Neural cell (in vitro differentiated cells): ENCODE data around the gene LAIR1. TPM values are rescaled to one million over a fixed set of nuclear protein-coding genes. Genes with fewer than 3 reads are reported as not detected.

Experiments
- H2AFZ ChIP-seq: fragments of 200-600, 300-800 bp; sonication (generic), shearing (Covaris generic); 2 replicates; pipeline ENCODE4 v1.6.0; 2014; ENCODE audit warnings: low read depth, mild to moderate bottlenecking, antibody characterized with exemption, low read length, moderate library complexity
- H3F3A ChIP-seq: fragments of 200-600 bp; shearing (Covaris generic); 2 replicates; pipeline ENCODE4 v1.6.1; 2016; ENCODE audit warnings: mild to moderate bottlenecking, moderate library complexity, mixed read lengths, antibody characterized with exemption, low read length; ENCODE audit not compliant: insufficient read depth, poor library complexity, severe bottlenecking
- H3K27ac ChIP-seq: fragments of 200-600, 300-800 bp; sonication (generic), shearing (Covaris generic); 2 replicates; pipeline ENCODE4 v1.5.1; 2014; ENCODE audit warnings: mild to moderate bottlenecking, low read length, moderate library complexity
- H3K27me3 ChIP-seq: fragments of 300-800, 200-600 bp; sonication (generic), shearing (Covaris generic); 2 replicates; pipeline ENCODE4 v1.6.0; 2014; ENCODE audit warnings: mild to moderate bottlenecking, low read depth, low read length, moderate library complexity; ENCODE audit not compliant: insufficient read depth
- H3K36me3 ChIP-seq: fragments of 300-800, 200-600 bp; sonication (generic), shearing (Covaris generic); 2 replicates; pipeline ENCODE4 v1.5.1; 2014; ENCODE audit warnings: mild to moderate bottlenecking, antibody characterized with exemption, low read length, moderate library complexity; ENCODE audit not compliant: insufficient read depth
- H3K4me2 ChIP-seq: fragments of 300-800, 200-600 bp; sonication (generic), shearing (Covaris generic); 2 replicates; pipeline ENCODE4 v1.6.0; 2014; ENCODE audit warnings: mild to moderate bottlenecking, low read length
- H3K4me3 ChIP-seq: fragments of 300-800, 200-600 bp; sonication (generic), shearing (Covaris generic); 2 replicates; pipeline ENCODE4 v1.5.1; 2014; ENCODE audit warnings: mild to moderate bottlenecking, low read length, moderate library complexity
- H3K79me2 ChIP-seq: fragments of 200-600 bp; shearing (Covaris generic); replicated peaks from 2 replicates; pipeline ENCODE4 v1.6.0; 2014; ENCODE audit warnings: mild to moderate bottlenecking, low read length, moderate library complexity; ENCODE audit not compliant: insufficient read depth
- H3K9ac ChIP-seq: fragments of 300-800, 200-600 bp; sonication (generic), shearing (Covaris generic); 2 replicates; pipeline ENCODE4 v1.6.1; 2016; ENCODE audit warnings: mild to moderate bottlenecking, low read length, mixed read lengths
- H3K9me2 ChIP-seq: fragments of 200-600 bp; shearing (Covaris generic); 2 replicates; pipeline ENCODE4 v1.6.1; 2016; ENCODE audit warnings: mild to moderate bottlenecking, low read length, mixed read lengths; ENCODE audit not compliant: insufficient read depth
- H3K9me3 ChIP-seq: fragments of 200-600, 300-800 bp; sonication (generic), shearing (Covaris generic); 2 replicates; pipeline ENCODE4 v1.6.1; 2016; ENCODE audit warnings: mild to moderate bottlenecking, mixed run types, low read length, moderate library complexity, mixed read lengths
- H4K20me1 ChIP-seq: fragments of 200-600 bp; shearing (Covaris generic); 2 replicates; pipeline ENCODE4 v1.6.1; 2016; ENCODE audit warnings: mild to moderate bottlenecking, mixed run types; ENCODE audit not compliant: insufficient read depth
- CTCF ChIP-seq: fragments of 450-650 bp; IDR thresholded peaks from 2 replicates; pipeline ENCODE4 v1.5.1; 2014; ENCODE audit warnings: antibody characterized with exemption, mild to moderate bottlenecking, moderate library complexity; ENCODE audit not compliant: poor library complexity, severe bottlenecking
- EP300 ChIP-seq: fragments of 450-650 bp; conservative IDR thresholded peaks from 2 replicates; pipeline ENCODE4 v1.6.1; 2014; ENCODE audit warnings: antibody characterized with exemption, mild to moderate bottlenecking, moderate library complexity; ENCODE audit not compliant: poor library complexity, severe bottlenecking
- EZH2 ChIP-seq: fragments of 200-600, 300-800 bp; shearing (Covaris generic), sonication (generic); IDR thresholded peaks from 2 replicates; pipeline ENCODE4 v1.6.1; 2014; ENCODE audit warnings: antibody characterized with exemption, low read length, borderline replicate concordance, mild to moderate bottlenecking; ENCODE audit not compliant: insufficient read depth, poor library complexity, severe bottlenecking
- MXI1 ChIP-seq: fragments of 450-650 bp; conservative IDR thresholded peaks from 2 replicates; pipeline ENCODE4 v1.6.1; 2014; ENCODE audit warnings: antibody characterized with exemption, mild to moderate bottlenecking; ENCODE audit not compliant: poor library complexity, severe bottlenecking
- RAD21 ChIP-seq: fragments of 450-650 bp; conservative IDR thresholded peaks from 2 replicates; pipeline ENCODE4 v1.6.1; 2014; ENCODE audit warnings: antibody characterized with exemption, mild to moderate bottlenecking, moderate library complexity
- REST ChIP-seq: IDR thresholded peaks from 2 replicates; pipeline ENCODE4 v1.6.1; 2012; ENCODE audit warnings: borderline replicate concordance
- SMC3 ChIP-seq: fragments of 450-650 bp; conservative IDR thresholded peaks from 2 replicates; pipeline ENCODE4 v1.6.1; 2014; ENCODE audit warnings: antibody characterized with exemption, mild to moderate bottlenecking, moderate library complexity; ENCODE audit not compliant: poor library complexity
- TAF1 ChIP-seq: IDR thresholded peaks from 2 replicates; pipeline ENCODE4 v1.6.1; 2012; ENCODE audit warnings: low read depth
- polyA plus RNA-seq: library from polyadenylated mRNA; depleted of rRNA; stranded (reverse); fragments of >200 nt; gene quantifications from 2 replicates; pipeline ENCODE4 v1.2.3, GENCODE V29; 2014

LAIR1 gene
- polyA plus RNA-seq, 1 donor from 2014 or later: not detected

- TF ChIP-seq RAD21 (no peak), EP300 (no peak), MXI1 (no peak), EZH2 (no peak), REST (no peak), TAF1 (no peak), CTCF (no peak)
- H3K27ac ChIP-seq: no peak overlapping the region
These were observed 43.0 kb upstream of the LAIR1 start for GRCh38 chr19:54407780-54408179.

GRCh38 chr19:54405628-54406027 lies 40.9 kb upstream of the LAIR1 start:
- no peak overlapping the region for H2AFZ ChIP-seq
- no peaks in the 10 kb centered on the region for H3K9me3 ChIP-seq
- no peaks in the 10 kb centered on the region for H3K79me2 ChIP-seq
- H3F3A ChIP-seq: no peaks in the 10 kb centered on the region
- no peak overlapping the region for H3K4me3 ChIP-seq
- H3K36me3 ChIP-seq: no peaks in the 10 kb centered on the region
- TF ChIP-seq EP300 (no peak), SMC3 (no peak), RAD21 (no peak), CTCF (no peak), TAF1 (no peak)
- no peaks in the 10 kb centered on the region for H4K20me1 ChIP-seq
- H3K27me3 ChIP-seq: no peaks in the 10 kb centered on the region
- no peak overlapping the region for H3K27ac ChIP-seq
- no peaks in the 10 kb centered on the region for H3K9me2 ChIP-seq
- no peak overlapping the region for H3K4me2 ChIP-seq
- no peak overlapping the region for H3K9ac ChIP-seq

More at GRCh38 chr19:54407780-54408179, 43.0 kb upstream of the LAIR1 start:
- no peaks in the 10 kb centered on the region for H3K9me2 ChIP-seq
- no peak overlapping the region for H3K4me3 ChIP-seq
- no peak overlapping the region for H3K4me2 ChIP-seq
- H3F3A ChIP-seq: no peaks in the 10 kb centered on the region
- no peaks in the 10 kb centered on the region for H3K27me3 ChIP-seq
- H3K79me2 ChIP-seq: no peaks in the 10 kb centered on the region
- H2AFZ ChIP-seq: no peak overlapping the region
- no peaks in the 10 kb centered on the region for H4K20me1 ChIP-seq
- no peaks in the 10 kb centered on the region for H3K36me3 ChIP-seq
- no peaks in the 10 kb centered on the region for H3K9me3 ChIP-seq
- H3K9ac ChIP-seq: no peak overlapping the region
